ENCODE results near the gene FAM234B. TPM values are rescaled to one million over a fixed set of nuclear protein-coding genes. Genes with fewer than 3 reads are reported as not detected.

Gene FAM234B
- total and polyA plus RNA-seq, 11 donors, result 1.2 to 3.5 (median 2.5) TPM

- WGBS, 4 donors, result 44 to 57% (median 55%) methylated on average over 15 of the region's 15 CpGs
- peaks cover 0 to 37% (median 18%) of the 10 kb centered on the region in 12 donors for H3K4me1 ChIP-seq
- no peak for DNase-seq
Observed at GRCh38 chr12:13114251-13115052, 70.3 kb downstream of the FAM234B start.

GRCh38 chr12:13116259-13116658, 72.1 kb downstream of the FAM234B start:
- Histone ChIP-seq H3K27ac (peak overlapping the region in 5 of 12 donors; percentile 17 to 43 (median 27)), H3K36me3 (no peaks in the 10 kb centered on the region), H3K9me3 (peaks cover 0 to 7% (median 0%) of the 10 kb centered on the region in 12 donors), H3K4me3 (no peak overlapping the region), H3K27me3 (no peaks in the 10 kb centered on the region), H3K4me1 (peaks cover 0 to 37% (median 21%) of the 10 kb centered on the region in 12 donors)
- intact Hi-C loops (cut with DNase I), result loop anchor here in 2 of 10 donors (5.0 kb wide), 1 partner anchor 81 kb away; the partner anchor contains the start of gene EMP1 (in 2 of the 2)
- WGBS, 4 donors, result 65 to 80% (median 69%) methylated on average over 7 of the region's 7 CpGs
- DNase-seq (no peak), ATAC-seq (peak; percentile 26 to 56 (median 50))
- TF ChIP-seq POLR2A (IDR thresholded peaks at IDR 0.05) (no peak), CTCF (IDR thresholded peaks at IDR 0.05) (no peak)

More at GRCh38 chr12:13114251-13115052, 70.3 kb downstream of the FAM234B start:
- peaks cover 0 to 7% (median 0%) of the 10 kb centered on the region in 12 donors for H3K9me3 ChIP-seq
- peak overlapping the region in 2 of 12 donors; percentile 14 to 17 for H3K4me3 ChIP-seq
- no peaks in the 10 kb centered on the region for H3K27me3 ChIP-seq
- ATAC-seq, result peak in 3 of 4 donors; percentile 16 to 44 (median 32)
- intact Hi-C loops (cut with DNase I), result loop anchor here in 2 of 10 donors (5.0 kb wide), 1 partner anchor 83 kb away; the partner anchor contains the start of gene EMP1 (in 2 of the 2)
- peak overlapping the region in 2 of 12 donors; percentile 9 to 13 for H3K27ac ChIP-seq
- no peak for TF ChIP-seq POLR2A (IDR thresholded peaks at IDR 0.05)
- TF ChIP-seq CTCF (IDR thresholded peaks at IDR 0.05), result no peak
- H3K36me3 ChIP-seq, result no peaks in the 10 kb centered on the region

- intact Hi-C loops (cut with DNase I), result loop anchor here in 2 of 10 donors (5.0 kb wide), 1 partner anchor 80 kb away; the partner anchor contains the start of gene EMP1 (in 2 of the 2)
- Histone ChIP-seq H3K4me1 (peaks cover 0 to 37% (median 21%) of the 10 kb centered on the region in 12 donors), H3K4me3 (no peak overlapping the region), H3K27me3 (no peaks in the 10 kb centered on the region), H3K36me3 (no peaks in the 10 kb centered on the region), H3K9me3 (peaks cover 0 to 2% (median 0%) of the 10 kb centered on the region in 12 donors), H3K27ac (peak overlapping the region in 5 of 12 donors; percentile 17 to 49 (median 22))
- ATAC-seq (peak in 2 of 4 donors; percentile 40 to 50), DNase-seq (no peak)
- TF ChIP-seq CTCF (IDR thresholded peaks at IDR 0.05), result no peak
- no peak for TF ChIP-seq POLR2A (IDR thresholded peaks at IDR 0.05)
- WGBS, 4 donors, result 53 to 66% (median 58%) methylated on average over 6 of the region's 6 CpGs
Observed at GRCh38 chr12:13117029-13117428, 72.8 kb downstream of the FAM234B start.

GRCh38 chr12:13119826-13120225, 75.6 kb downstream of the FAM234B start:
- no peaks in the 10 kb centered on the region for H3K9me3 ChIP-seq
- no peak overlapping the region for H3K4me3 ChIP-seq
- H3K27ac ChIP-seq, result peak overlapping the region in 1 of 12 donors; percentile 58
- no peaks in the 10 kb centered on the region for H3K27me3 ChIP-seq
- no peak for DNase-seq
- H3K36me3 ChIP-seq, result no peaks in the 10 kb centered on the region
- H3K4me1 ChIP-seq, result peaks cover 0 to 27% (median 14%) of the 10 kb centered on the region in 12 donors
- intact Hi-C loops (cut with DNase I), result loop anchor here in 2 of 10 donors (5.0 kb wide), 1 partner anchor 77 kb away; the partner anchor contains the start of gene EMP1 (in 2 of the 2)
- no peak for ATAC-seq
- WGBS, 4 donors, result 92 to 97% (median 94%) methylated on average over 2 of the region's 2 CpGs
- TF ChIP-seq CTCF (IDR thresholded peaks at IDR 0.05), result no peak
- TF ChIP-seq POLR2A (IDR thresholded peaks at IDR 0.05), result no peak
